ENCODE measurements around the gene KANK4.

KANK4 gene

DNA sequence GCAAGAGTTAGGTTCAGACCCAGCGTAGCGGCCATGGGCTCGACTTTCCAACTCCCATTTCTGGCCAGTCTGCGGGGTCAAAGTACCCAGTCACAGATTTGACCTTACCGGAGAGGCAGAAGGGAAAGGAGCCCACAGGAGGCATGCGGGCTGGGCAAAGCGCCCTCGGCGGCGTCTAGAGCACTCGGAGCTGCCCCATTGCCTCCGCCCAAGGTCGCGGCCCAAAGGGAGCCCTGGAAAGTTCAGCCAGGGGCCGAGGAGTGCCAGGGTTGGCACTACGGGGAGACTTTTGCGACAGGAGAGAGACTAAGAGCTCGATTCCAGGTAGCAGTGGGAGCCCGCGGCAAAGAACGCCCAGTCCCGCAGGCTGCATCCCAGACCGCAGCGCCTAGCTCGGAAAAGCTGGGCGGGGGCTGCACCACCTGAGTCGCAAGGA, 896 bp downstream of the KANK4 start:
- Histone ChIP-seq H3K27ac (ENCODE audit: low read depth, low read length) (no peak overlapping the region), H3F3A (ENCODE audit: insufficient read depth) (no peaks in the 10 kb centered on the region), H3K9ac (ENCODE audit: low read length) (no peak overlapping the region), H3K4me2 (ENCODE audit: low read depth, low read length, poor library complexity, severe bottlenecking) (no peak overlapping the region), H3K36me3 (ENCODE audit: low read length) (no peaks in the 10 kb centered on the region), H3K4me3 (ENCODE audit: insufficient read depth, low read length, poor library complexity, severe bottlenecking) (no peak overlapping the region), H3K9me2 (replicated peaks; ENCODE audit: insufficient read depth, low read length) (no peaks in the 10 kb centered on the region), H3K9me3 (ENCODE audit: insufficient read depth, low read length) (no peaks in the 10 kb centered on the region), H2AFZ (ENCODE audit: low read depth, low read length, severe bottlenecking) (no peak overlapping the region), H4K20me1 (ENCODE audit: low read depth, low read length) (no peaks in the 10 kb centered on the region), H3K27me3 (ENCODE audit: low read length) (no peaks in the 10 kb centered on the region), H3K79me2 (ENCODE audit: insufficient read depth, low read length) (no peaks in the 10 kb centered on the region)
- no peak for TF ChIP-seq CTCF (IDR thresholded peaks at IDR 0.05; ENCODE audit: insufficient read depth, low read length, poor library complexity, severe bottlenecking)
- TF ChIP-seq EZH2phosphoT487 (conservative IDR thresholded peaks at IDR 0.05; ENCODE audit: low read length): no peak

GRCh38 chr1:62317021-62317768, 2.0 kb downstream of the KANK4 start:
- H3K27ac ChIP-seq (ENCODE audit: low read depth, low read length): no peak overlapping the region
- no peak overlapping the region for H2AFZ ChIP-seq (ENCODE audit: low read depth, low read length, severe bottlenecking)
- no peak overlapping the region for H3K4me3 ChIP-seq (ENCODE audit: insufficient read depth, low read length, poor library complexity, severe bottlenecking)
- no peaks in the 10 kb centered on the region for H3K79me2 ChIP-seq (ENCODE audit: insufficient read depth, low read length)
- H4K20me1 ChIP-seq (ENCODE audit: low read depth, low read length): no peaks in the 10 kb centered on the region
- H3K9me2 ChIP-seq (replicated peaks; ENCODE audit: insufficient read depth, low read length): no peaks in the 10 kb centered on the region
- H3K27me3 ChIP-seq (ENCODE audit: low read length): no peaks in the 10 kb centered on the region
- no peaks in the 10 kb centered on the region for H3K36me3 ChIP-seq (ENCODE audit: low read length)
- H3F3A ChIP-seq (ENCODE audit: insufficient read depth): no peaks in the 10 kb centered on the region
- TF ChIP-seq CTCF (IDR thresholded peaks at IDR 0.05; ENCODE audit: insufficient read depth, low read length, poor library complexity, severe bottlenecking) (no peak), EZH2phosphoT487 (conservative IDR thresholded peaks at IDR 0.05; ENCODE audit: low read length) (no peak)
- no peak overlapping the region for H3K4me2 ChIP-seq (ENCODE audit: low read depth, low read length, poor library complexity, severe bottlenecking)
- no peaks in the 10 kb centered on the region for H3K9me3 ChIP-seq (ENCODE audit: insufficient read depth, low read length)
- H3K9ac ChIP-seq (ENCODE audit: low read length): no peak overlapping the region

DNA sequence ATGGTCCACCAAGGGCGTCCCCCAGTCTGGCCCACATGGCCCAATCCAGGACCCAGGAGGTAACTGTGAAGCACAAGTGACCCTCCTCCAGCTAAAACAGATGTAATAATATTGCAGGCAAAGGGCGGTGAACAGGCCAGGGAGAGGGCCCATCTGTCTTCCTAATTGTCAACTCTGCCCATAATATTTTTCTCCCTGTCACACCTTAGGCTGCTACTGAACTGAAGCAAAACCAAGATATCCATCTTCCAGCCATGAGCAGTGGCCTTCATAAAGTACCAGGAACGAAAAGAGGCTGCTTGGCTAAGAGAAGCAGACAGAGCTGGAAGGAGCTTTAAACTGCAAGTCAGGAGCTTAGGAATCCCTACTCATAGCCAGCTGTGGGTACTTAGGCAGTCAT, 3.1 kb downstream of the KANK4 start:
- no peaks in the 10 kb centered on the region for H3K9me3 ChIP-seq (ENCODE audit: insufficient read depth, low read length)
- H3K27ac ChIP-seq (ENCODE audit: low read depth, low read length): no peak overlapping the region
- no peak overlapping the region for H2AFZ ChIP-seq (ENCODE audit: low read depth, low read length, severe bottlenecking)
- H3K27me3 ChIP-seq (ENCODE audit: low read length): no peaks in the 10 kb centered on the region
- no peaks in the 10 kb centered on the region for H4K20me1 ChIP-seq (ENCODE audit: low read depth, low read length)
- H3K36me3 ChIP-seq (ENCODE audit: low read length): no peaks in the 10 kb centered on the region
- no peak overlapping the region for H3K4me2 ChIP-seq (ENCODE audit: low read depth, low read length, poor library complexity, severe bottlenecking)
- no peaks in the 10 kb centered on the region for H3K9me2 ChIP-seq (replicated peaks; ENCODE audit: insufficient read depth, low read length)
- H3F3A ChIP-seq (ENCODE audit: insufficient read depth): no peaks in the 10 kb centered on the region
- no peaks in the 10 kb centered on the region for H3K79me2 ChIP-seq (ENCODE audit: insufficient read depth, low read length)
- H3K9ac ChIP-seq (ENCODE audit: low read length): no peak overlapping the region
- H3K4me3 ChIP-seq (ENCODE audit: insufficient read depth, low read length, poor library complexity, severe bottlenecking): no peak overlapping the region
- TF ChIP-seq EZH2phosphoT487 (conservative IDR thresholded peaks at IDR 0.05; ENCODE audit: low read length): no peak
- TF ChIP-seq CTCF (IDR thresholded peaks at IDR 0.05; ENCODE audit: insufficient read depth, low read length, poor library complexity, severe bottlenecking): no peak

All from SU-DHL-6 (cell line).